GM23338 (cell line): ENCODE measurements around the gene CNNM2. TPM values are rescaled to one million over a fixed set of nuclear protein-coding genes. Genes with fewer than 3 reads are reported as not detected.

Source experiments
- ATAC-seq: fragments of 200-7000 bp; cut with Tn5 transposase; 3 replicates; pipeline ENCODE4 v1.9.1; 2020
- DNase-seq: peaks from one replicate; pipeline ENCODE4 v3.0.0-alpha.2; 2015; ENCODE audit warnings: low spot score
- H2AFZ ChIP-seq: fragments of 200-600 bp; sonication (generic); 2 replicates; pipeline ENCODE4 v1.8.0; 2016; ENCODE audit warnings: antibody characterized with exemption, mild to moderate bottlenecking, moderate library complexity
- H3F3A ChIP-seq: fragments of 200-600 bp; sonication (generic); replicated peaks from 2 replicates; pipeline ENCODE4 v1.8.0; 2017; ENCODE audit warnings: antibody characterized with exemption, mixed run types, low read depth
- H3K27ac ChIP-seq: fragments of 200-600 bp; sonication (generic); 2 replicates; pipeline ENCODE4 v1.6.1; 2016; ENCODE audit warnings: low read depth
- H3K27me3 ChIP-seq: fragments of 200-600 bp; sonication (generic); 2 replicates; pipeline ENCODE4 v1.8.0; 2016; ENCODE audit warnings: mild to moderate bottlenecking, mixed run types, moderate library complexity; ENCODE audit not compliant: insufficient read depth
- H3K36me3 ChIP-seq: fragments of 200-600 bp; sonication (generic); 2 replicates; pipeline ENCODE4 v1.8.0; 2016; ENCODE audit warnings: mild to moderate bottlenecking; ENCODE audit not compliant: insufficient read depth
- H3K4me1 ChIP-seq: fragments of 200-600 bp; sonication (generic); 2 replicates; pipeline ENCODE4 v1.8.0; 2016; ENCODE audit warnings: mild to moderate bottlenecking, moderate library complexity; ENCODE audit not compliant: insufficient read depth
- H3K4me2 ChIP-seq: fragments of 200-600 bp; sonication (generic); 2 replicates; pipeline ENCODE4 v1.7.1; 2017; ENCODE audit warnings: mixed run types
- H3K4me3 ChIP-seq: fragments of 200-600 bp; sonication (generic); 2 replicates; pipeline ENCODE4 v1.6.1; 2016; ENCODE audit warnings: mixed run types
- H3K79me2 ChIP-seq: fragments of 200-600 bp; sonication (generic); replicated peaks from 2 replicates; pipeline ENCODE4 v1.8.0; 2017; ENCODE audit warnings: mild to moderate bottlenecking; ENCODE audit not compliant: insufficient read depth
- H3K9me2 ChIP-seq: fragments of 200-600 bp; sonication (generic); 2 replicates; pipeline ENCODE4 v1.8.0; 2017; ENCODE audit not compliant: insufficient read depth
- H4K20me1 ChIP-seq: fragments of 200-600 bp; sonication (generic); replicated peaks from 2 replicates; pipeline ENCODE4 v1.8.0; 2017; ENCODE audit warnings: mild to moderate bottlenecking; ENCODE audit not compliant: insufficient read depth
- H3K27ac Mint-ChIP-seq: 2 replicates; pipeline ENCODE4 v1.8.0; 2020; ENCODE audit warnings: inconsistent platforms, mild to moderate bottlenecking, moderate library complexity, mixed read lengths
- H3K27me3 Mint-ChIP-seq: 3 replicates; pipeline ENCODE4 v1.8.0; 2022; ENCODE audit warnings: low read depth, mild to moderate bottlenecking, moderate library complexity, mixed read lengths, inconsistent platforms; ENCODE audit not compliant: insufficient read depth, poor library complexity
- H3K36me3 Mint-ChIP-seq: 3 replicates; pipeline ENCODE4 v1.8.0; 2021; ENCODE audit warnings: low read depth, mild to moderate bottlenecking, inconsistent platforms, moderate library complexity, mixed read lengths
- H3K4me1 Mint-ChIP-seq: 3 replicates; pipeline ENCODE4 v1.8.0; 2020; ENCODE audit warnings: mild to moderate bottlenecking, inconsistent platforms, mixed read lengths
- H3K4me3 Mint-ChIP-seq: 3 replicates; pipeline ENCODE4 v1.8.0; 2021; ENCODE audit warnings: moderate library complexity, mild to moderate bottlenecking, inconsistent platforms, mixed read lengths
- H3K9me3 Mint-ChIP-seq: 3 replicates; pipeline ENCODE4 v1.8.0; 2020; ENCODE audit warnings: moderate library complexity, mild to moderate bottlenecking, inconsistent platforms, mixed read lengths
- CREB1 ChIP-seq: fragments of 250-450 bp; sonication (Bioruptor Pico); IDR thresholded peaks from 2 replicates; pipeline ENCODE4 v1.5.0; 2020; ENCODE audit warnings: low read depth, mild to moderate bottlenecking, moderate library complexity
- ZNF331 ChIP-seq: fragments of 250-450 bp; sonication (Bioruptor Pico); IDR thresholded peaks from 2 replicates; pipeline ENCODE4 v1.5.0; 2020; ENCODE audit warnings: low read depth, mild to moderate bottlenecking, moderate library complexity
- polyA plus RNA-seq: library from polyadenylated mRNA; unstranded; fragments of >200 nt; fragmentation: Nextera tagmentation; extraction: Ambion mirVana; gene quantifications from 2 replicates; pipeline ENCODE4 v1.2.1, GENCODE V29; 2016
- total RNA-seq: library from RNA; depleted of rRNA; stranded (reverse); fragments of >200 nt; shearing (Covaris generic); gene quantifications from 2 replicates; pipeline ENCODE4 v1.2.3, GENCODE V29; 2014
- TF ChIP-seq, protein P1 (sequence below), 2 experiments: fragments of 200-600 bp in 1 of 2; sonication (generic) in 1 of 2; conservative IDR thresholded peaks; 2 replicates each; pipeline versions ENCODE4 v1.5.1 to v1.6.1; 2016 to 2017; ENCODE audit warnings: antibody characterized with exemption in 2 of 2, low read depth in 2 of 2, mild to moderate bottlenecking in 2 of 2, moderate library complexity in 1 of 2
- TF ChIP-seq, protein P2 (sequence below): fragments of 250-450 bp; sonication (Bioruptor Pico); IDR thresholded peaks from 2 replicates; pipeline ENCODE4 v1.5.0; 2020; ENCODE audit warnings: mild to moderate bottlenecking, moderate library complexity
- TF ChIP-seq, protein P3 (sequence below): IDR thresholded peaks from one replicate; pipeline ENCODE4 v1.6.1; 2018; ENCODE audit warnings: antibody characterized with exemption; ENCODE audit not compliant: unreplicated experiment

CNNM2 gene
- total and polyA plus RNA-seq, 2 experiments from 2014 or later = 4.5 to 31.3 TPM

DNA sequence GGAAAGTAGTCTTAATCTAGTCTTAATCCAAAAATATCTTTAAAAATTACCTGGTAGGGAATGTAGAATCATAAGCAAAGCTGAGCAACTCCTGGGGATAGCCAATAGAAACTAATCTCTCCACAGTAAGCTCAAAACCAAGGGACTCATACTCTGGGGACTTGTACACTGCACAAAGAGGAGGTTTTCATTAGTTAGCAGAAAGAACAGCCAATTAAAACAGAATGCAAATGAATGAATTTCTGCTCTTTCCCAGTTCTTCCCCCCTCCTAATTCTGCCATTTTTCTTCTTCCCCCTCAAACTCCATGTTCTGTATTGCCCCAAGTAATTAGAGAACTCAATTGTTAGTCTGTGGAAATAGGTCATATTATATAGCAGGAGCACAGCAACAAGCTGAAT is 188.4 kb downstream of the CNNM2 start:
- Histone ChIP-seq H3K9me2 (no peaks in the 10 kb centered on the region), H3F3A (no peaks in the 10 kb centered on the region), H3K27me3 (no peaks in the 10 kb centered on the region), H2AFZ (no peak overlapping the region), H3K36me3 (no peaks in the 10 kb centered on the region; the same call in 1 of the 2 replicates), H3K79me2 (peaks cover 17% of the 10 kb centered on the region; the same call in 1 of the 2 replicates), H3K27ac (no peak overlapping the region), H3K4me1 (peaks cover 14% of the 10 kb centered on the region; the same call in 1 of the 2 replicates), H3K4me2 (no peak overlapping the region), H4K20me1 (no peaks in the 10 kb centered on the region), H3K4me3 (no peak overlapping the region)
- DNase-seq (no peak), ATAC-seq (no peak)
- H3K4me1 Mint-ChIP-seq = peaks cover 18% of the 10 kb centered on the region
- H3K9me3 Mint-ChIP-seq = no peaks in the 10 kb centered on the region
- H3K36me3 Mint-ChIP-seq = no peaks in the 10 kb centered on the region
- H3K27ac Mint-ChIP-seq = no peak overlapping the region
- H3K27me3 Mint-ChIP-seq = no peaks in the 10 kb centered on the region
- TF ChIP-seq, protein P1, sequence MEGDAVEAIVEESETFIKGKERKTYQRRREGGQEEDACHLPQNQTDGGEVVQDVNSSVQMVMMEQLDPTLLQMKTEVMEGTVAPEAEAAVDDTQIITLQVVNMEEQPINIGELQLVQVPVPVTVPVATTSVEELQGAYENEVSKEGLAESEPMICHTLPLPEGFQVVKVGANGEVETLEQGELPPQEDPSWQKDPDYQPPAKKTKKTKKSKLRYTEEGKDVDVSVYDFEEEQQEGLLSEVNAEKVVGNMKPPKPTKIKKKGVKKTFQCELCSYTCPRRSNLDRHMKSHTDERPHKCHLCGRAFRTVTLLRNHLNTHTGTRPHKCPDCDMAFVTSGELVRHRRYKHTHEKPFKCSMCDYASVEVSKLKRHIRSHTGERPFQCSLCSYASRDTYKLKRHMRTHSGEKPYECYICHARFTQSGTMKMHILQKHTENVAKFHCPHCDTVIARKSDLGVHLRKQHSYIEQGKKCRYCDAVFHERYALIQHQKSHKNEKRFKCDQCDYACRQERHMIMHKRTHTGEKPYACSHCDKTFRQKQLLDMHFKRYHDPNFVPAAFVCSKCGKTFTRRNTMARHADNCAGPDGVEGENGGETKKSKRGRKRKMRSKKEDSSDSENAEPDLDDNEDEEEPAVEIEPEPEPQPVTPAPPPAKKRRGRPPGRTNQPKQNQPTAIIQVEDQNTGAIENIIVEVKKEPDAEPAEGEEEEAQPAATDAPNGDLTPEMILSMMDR (conservative IDR thresholded peaks at IDR 0.05; ENCODE audit: low read depth in 2 of 2) = no peak
- TF ChIP-seq, protein P2, sequence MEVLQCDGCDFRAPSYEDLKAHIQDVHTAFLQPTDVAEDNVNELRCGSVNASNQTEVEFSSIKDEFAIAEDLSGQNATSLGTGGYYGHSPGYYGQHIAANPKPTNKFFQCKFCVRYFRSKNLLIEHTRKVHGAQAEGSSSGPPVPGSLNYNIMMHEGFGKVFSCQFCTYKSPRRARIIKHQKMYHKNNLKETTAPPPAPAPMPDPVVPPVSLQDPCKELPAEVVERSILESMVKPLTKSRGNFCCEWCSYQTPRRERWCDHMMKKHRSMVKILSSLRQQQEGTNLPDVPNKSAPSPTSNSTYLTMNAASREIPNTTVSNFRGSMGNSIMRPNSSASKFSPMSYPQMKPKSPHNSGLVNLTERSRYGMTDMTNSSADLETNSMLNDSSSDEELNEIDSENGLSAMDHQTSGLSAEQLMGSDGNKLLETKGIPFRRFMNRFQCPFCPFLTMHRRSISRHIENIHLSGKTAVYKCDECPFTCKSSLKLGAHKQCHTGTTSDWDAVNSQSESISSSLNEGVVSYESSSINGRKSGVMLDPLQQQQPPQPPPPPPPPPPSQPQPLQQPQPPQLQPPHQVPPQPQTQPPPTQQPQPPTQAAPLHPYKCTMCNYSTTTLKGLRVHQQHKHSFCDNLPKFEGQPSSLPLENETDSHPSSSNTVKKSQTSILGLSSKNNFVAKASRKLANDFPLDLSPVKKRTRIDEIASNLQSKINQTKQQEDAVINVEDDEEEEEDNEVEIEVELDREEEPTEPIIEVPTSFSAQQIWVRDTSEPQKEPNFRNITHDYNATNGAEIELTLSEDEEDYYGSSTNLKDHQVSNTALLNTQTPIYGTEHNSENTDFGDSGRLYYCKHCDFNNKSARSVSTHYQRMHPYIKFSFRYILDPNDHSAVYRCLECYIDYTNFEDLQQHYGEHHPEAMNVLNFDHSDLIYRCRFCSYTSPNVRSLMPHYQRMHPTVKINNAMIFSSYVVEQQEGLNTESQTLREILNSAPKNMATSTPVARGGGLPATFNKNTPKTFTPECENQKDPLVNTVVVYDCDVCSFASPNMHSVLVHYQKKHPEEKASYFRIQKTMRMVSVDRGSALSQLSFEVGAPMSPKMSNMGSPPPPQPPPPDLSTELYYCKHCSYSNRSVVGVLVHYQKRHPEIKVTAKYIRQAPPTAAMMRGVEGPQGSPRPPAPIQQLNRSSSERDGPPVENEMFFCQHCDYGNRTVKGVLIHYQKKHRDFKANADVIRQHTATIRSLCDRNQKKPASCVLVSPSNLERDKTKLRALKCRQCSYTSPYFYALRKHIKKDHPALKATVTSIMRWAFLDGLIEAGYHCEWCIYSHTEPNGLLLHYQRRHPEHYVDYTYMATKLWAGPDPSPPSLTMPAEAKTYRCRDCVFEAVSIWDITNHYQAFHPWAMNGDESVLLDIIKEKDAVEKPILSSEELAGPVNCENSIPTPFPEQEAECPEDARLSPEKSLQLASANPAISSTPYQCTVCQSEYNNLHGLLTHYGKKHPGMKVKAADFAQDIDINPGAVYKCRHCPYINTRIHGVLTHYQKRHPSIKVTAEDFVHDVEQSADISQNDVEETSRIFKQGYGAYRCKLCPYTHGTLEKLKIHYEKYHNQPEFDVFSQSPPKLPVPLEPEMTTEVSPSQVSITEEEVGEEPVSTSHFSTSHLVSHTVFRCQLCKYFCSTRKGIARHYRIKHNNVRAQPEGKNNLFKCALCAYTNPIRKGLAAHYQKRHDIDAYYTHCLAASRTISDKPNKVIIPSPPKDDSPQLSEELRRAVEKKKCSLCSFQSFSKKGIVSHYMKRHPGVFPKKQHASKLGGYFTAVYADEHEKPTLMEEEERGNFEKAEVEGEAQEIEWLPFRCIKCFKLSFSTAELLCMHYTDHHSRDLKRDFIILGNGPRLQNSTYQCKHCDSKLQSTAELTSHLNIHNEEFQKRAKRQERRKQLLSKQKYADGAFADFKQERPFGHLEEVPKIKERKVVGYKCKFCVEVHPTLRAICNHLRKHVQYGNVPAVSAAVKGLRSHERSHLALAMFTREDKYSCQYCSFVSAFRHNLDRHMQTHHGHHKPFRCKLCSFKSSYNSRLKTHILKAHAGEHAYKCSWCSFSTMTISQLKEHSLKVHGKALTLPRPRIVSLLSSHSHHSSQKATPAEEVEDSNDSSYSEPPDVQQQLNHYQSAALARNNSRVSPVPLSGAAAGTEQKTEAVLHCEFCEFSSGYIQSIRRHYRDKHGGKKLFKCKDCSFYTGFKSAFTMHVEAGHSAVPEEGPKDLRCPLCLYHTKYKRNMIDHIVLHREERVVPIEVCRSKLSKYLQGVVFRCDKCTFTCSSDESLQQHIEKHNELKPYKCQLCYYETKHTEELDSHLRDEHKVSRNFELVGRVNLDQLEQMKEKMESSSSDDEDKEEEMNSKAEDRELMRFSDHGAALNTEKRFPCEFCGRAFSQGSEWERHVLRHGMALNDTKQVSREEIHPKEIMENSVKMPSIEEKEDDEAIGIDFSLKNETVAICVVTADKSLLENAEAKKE = no peak
- TF ChIP-seq ZNF331 (CRISPR knock-in tag) (no peak), CREB1 (CRISPR knock-in tag) (no peak)
- TF ChIP-seq, protein P3, sequence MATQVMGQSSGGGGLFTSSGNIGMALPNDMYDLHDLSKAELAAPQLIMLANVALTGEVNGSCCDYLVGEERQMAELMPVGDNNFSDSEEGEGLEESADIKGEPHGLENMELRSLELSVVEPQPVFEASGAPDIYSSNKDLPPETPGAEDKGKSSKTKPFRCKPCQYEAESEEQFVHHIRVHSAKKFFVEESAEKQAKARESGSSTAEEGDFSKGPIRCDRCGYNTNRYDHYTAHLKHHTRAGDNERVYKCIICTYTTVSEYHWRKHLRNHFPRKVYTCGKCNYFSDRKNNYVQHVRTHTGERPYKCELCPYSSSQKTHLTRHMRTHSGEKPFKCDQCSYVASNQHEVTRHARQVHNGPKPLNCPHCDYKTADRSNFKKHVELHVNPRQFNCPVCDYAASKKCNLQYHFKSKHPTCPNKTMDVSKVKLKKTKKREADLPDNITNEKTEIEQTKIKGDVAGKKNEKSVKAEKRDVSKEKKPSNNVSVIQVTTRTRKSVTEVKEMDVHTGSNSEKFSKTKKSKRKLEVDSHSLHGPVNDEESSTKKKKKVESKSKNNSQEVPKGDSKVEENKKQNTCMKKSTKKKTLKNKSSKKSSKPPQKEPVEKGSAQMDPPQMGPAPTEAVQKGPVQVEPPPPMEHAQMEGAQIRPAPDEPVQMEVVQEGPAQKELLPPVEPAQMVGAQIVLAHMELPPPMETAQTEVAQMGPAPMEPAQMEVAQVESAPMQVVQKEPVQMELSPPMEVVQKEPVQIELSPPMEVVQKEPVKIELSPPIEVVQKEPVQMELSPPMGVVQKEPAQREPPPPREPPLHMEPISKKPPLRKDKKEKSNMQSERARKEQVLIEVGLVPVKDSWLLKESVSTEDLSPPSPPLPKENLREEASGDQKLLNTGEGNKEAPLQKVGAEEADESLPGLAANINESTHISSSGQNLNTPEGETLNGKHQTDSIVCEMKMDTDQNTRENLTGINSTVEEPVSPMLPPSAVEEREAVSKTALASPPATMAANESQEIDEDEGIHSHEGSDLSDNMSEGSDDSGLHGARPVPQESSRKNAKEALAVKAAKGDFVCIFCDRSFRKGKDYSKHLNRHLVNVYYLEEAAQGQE = no peak
- H3K4me3 Mint-ChIP-seq = no peak overlapping the region
